ENCODE measurements around the gene TRAPPC2L.

DNA sequence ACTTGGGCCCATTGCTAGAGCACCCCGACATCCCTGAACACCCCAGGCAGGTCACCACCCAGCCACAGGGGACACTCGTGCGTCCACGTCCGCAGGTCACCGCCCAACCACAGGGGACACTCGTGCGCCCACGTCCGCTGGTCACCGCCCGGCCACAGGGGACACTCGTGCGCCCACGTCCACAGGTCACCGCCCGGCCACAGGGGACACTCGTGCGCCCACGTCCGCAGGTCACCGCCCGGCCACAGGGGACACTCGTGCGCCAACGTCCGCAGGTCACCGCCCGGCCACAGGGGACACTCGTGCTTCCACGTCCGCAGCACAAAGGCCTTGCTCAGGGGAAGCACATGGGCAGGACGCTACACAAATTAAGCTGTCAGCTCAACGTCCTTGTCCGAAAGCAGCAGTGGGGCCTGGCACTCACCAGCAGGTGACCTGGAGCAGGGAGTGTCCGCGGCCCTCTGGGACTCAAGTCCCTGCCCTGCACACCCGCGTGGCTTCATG, 17.8 kb upstream of the TRAPPC2L start:
- no peak for TF ChIP-seq POLR2A (IDR thresholded peaks at IDR 0.05)
- TF ChIP-seq POLR2AphosphoS5 (IDR thresholded peaks at IDR 0.05) = no peak
